Measurements from ENCODE around the gene GPC3.

Gene GPC3

GRCh38 chrX:133677123-133678063 lies 308.0 kb downstream of the GPC3 start:
- no CpG with 5 or more reads among the region's 6 CpGs for WGBS, 2 donors (ENCODE audit: extremely low coverage in 2 of 2, insufficient read length in 2 of 2, insufficient replicate concordance in 1 of 2)
- no peaks in the 10 kb centered on the region for H3K4me1 ChIP-seq (ENCODE audit: control insufficient read depth in 2 of 2, insufficient read depth in 1 of 2, low read depth in 1 of 2, low read length in 2 of 2)
- H3K23ac ChIP-seq (ENCODE audit: low read depth, low read length, poor library complexity) = no peak overlapping the region
- no peaks in the 10 kb centered on the region for H3K79me1 ChIP-seq (ENCODE audit: low read depth, low read length)
- DNase-seq (ENCODE audit: low spot score) = no peak
- no peak overlapping the region for H3K4me2 ChIP-seq (ENCODE audit: insufficient read depth, low read length, poor library complexity, severe bottlenecking)
- no peaks in the 10 kb centered on the region for H3K9me3 ChIP-seq (replicated peaks in 1 of 2; ENCODE audit: control insufficient read depth in 2 of 2, insufficient read depth in 1 of 2, low read depth in 1 of 2, low read length in 2 of 2)
- H2BK12ac ChIP-seq (ENCODE audit: low read length) = no peak overlapping the region
- H3K27me3 ChIP-seq (ENCODE audit: control insufficient read depth in 3 of 3, insufficient read depth in 3 of 3, low read depth in 1 of 3, low read length in 3 of 3) = peaks cover 0 to 3% (median 0%) of the 10 kb centered on the region in 3 experiments
- H2BK120ac ChIP-seq (ENCODE audit: low read depth, low read length) = no peak overlapping the region
- no peak overlapping the region for H2BK15ac ChIP-seq (ENCODE audit: low read length)
- no peak overlapping the region for H3K9ac ChIP-seq (ENCODE audit: low read depth, low read length, poor library complexity)
- no peak overlapping the region for H4K91ac ChIP-seq (ENCODE audit: low read depth, low read length, poor library complexity)
- no peak overlapping the region for H3K18ac ChIP-seq (ENCODE audit: low read length)
- no peak overlapping the region for H3K4ac ChIP-seq (ENCODE audit: low read length)
- no peak overlapping the region for H3K27ac ChIP-seq (replicated peaks; ENCODE audit: low read length)
- no peak overlapping the region for H2BK5ac ChIP-seq (ENCODE audit: low read length)
- H3K36me3 ChIP-seq (replicated peaks in 1 of 2; ENCODE audit: control insufficient read depth in 2 of 2, insufficient read depth in 2 of 2, low read length in 2 of 2) = no peaks in the 10 kb centered on the region
- H3K4me3 ChIP-seq (ENCODE audit: low read length in 2 of 2) = no peak overlapping the region
- H3K14ac ChIP-seq (ENCODE audit: low read length) = no peak overlapping the region
- H2AFZ ChIP-seq (ENCODE audit: low read length) = no peak overlapping the region
- H2AK5ac ChIP-seq (ENCODE audit: low read depth, low read length) = no peak overlapping the region
- H4K8ac ChIP-seq (ENCODE audit: low read depth, low read length) = no peak overlapping the region

- Histone ChIP-seq H2AFZ (ENCODE audit: low read length) (no peak overlapping the region), H3K4me3 (ENCODE audit: low read length in 2 of 2) (no peak overlapping the region), H3K27me3 (ENCODE audit: control insufficient read depth in 3 of 3, insufficient read depth in 3 of 3, low read depth in 1 of 3, low read length in 3 of 3) (peaks cover 0 to 3% (median 0%) of the 10 kb centered on the region in 3 experiments), H2BK15ac (ENCODE audit: low read length) (no peak overlapping the region), H3K36me3 (replicated peaks in 1 of 2; ENCODE audit: control insufficient read depth in 2 of 2, insufficient read depth in 2 of 2, low read length in 2 of 2) (no peaks in the 10 kb centered on the region), H2BK120ac (ENCODE audit: low read depth, low read length) (no peak overlapping the region), H2BK5ac (ENCODE audit: low read length) (no peak overlapping the region), H3K23ac (ENCODE audit: low read depth, low read length, poor library complexity) (no peak overlapping the region), H4K8ac (ENCODE audit: low read depth, low read length) (no peak overlapping the region), H2BK12ac (ENCODE audit: low read length) (no peak overlapping the region), H3K79me1 (ENCODE audit: low read depth, low read length) (no peaks in the 10 kb centered on the region), H3K9ac (ENCODE audit: low read depth, low read length, poor library complexity) (no peak overlapping the region), H3K14ac (ENCODE audit: low read length) (no peak overlapping the region), H3K4ac (ENCODE audit: low read length) (no peak overlapping the region), H2AK5ac (ENCODE audit: low read depth, low read length) (no peak overlapping the region), H3K18ac (ENCODE audit: low read length) (no peak overlapping the region), H3K9me3 (replicated peaks in 1 of 2; ENCODE audit: control insufficient read depth in 2 of 2, insufficient read depth in 1 of 2, low read depth in 1 of 2, low read length in 2 of 2) (no peaks in the 10 kb centered on the region), H3K27ac (replicated peaks; ENCODE audit: low read length) (no peak overlapping the region), H3K4me1 (ENCODE audit: control insufficient read depth in 2 of 2, insufficient read depth in 1 of 2, low read depth in 1 of 2, low read length in 2 of 2) (no peaks in the 10 kb centered on the region), H4K91ac (ENCODE audit: low read depth, low read length, poor library complexity) (no peak overlapping the region), H3K4me2 (ENCODE audit: insufficient read depth, low read length, poor library complexity, severe bottlenecking) (no peak overlapping the region)
- no CpG with 5 or more reads among the region's 1 CpG for WGBS, 2 donors (ENCODE audit: extremely low coverage in 2 of 2, insufficient read length in 2 of 2, insufficient replicate concordance in 1 of 2)
- no peak for DNase-seq (ENCODE audit: low spot score)
Observed at GRCh38 chrX:133676344-133677122, 308.9 kb downstream of the GPC3 start.

GRCh38 chrX:133674726-133675470 lies 310.5 kb downstream of the GPC3 start:
- H2AK5ac ChIP-seq (ENCODE audit: low read depth, low read length) = no peak overlapping the region
- no CpG with 5 or more reads among the region's 6 CpGs for WGBS, 2 donors (ENCODE audit: extremely low coverage in 2 of 2, insufficient read length in 2 of 2, insufficient replicate concordance in 1 of 2)
- no peak overlapping the region for H3K4me2 ChIP-seq (ENCODE audit: insufficient read depth, low read length, poor library complexity, severe bottlenecking)
- no peak overlapping the region for H3K14ac ChIP-seq (ENCODE audit: low read length)
- H2BK120ac ChIP-seq (ENCODE audit: low read depth, low read length) = no peak overlapping the region
- H3K27me3 ChIP-seq (ENCODE audit: control insufficient read depth in 3 of 3, insufficient read depth in 3 of 3, low read depth in 1 of 3, low read length in 3 of 3) = peaks cover 0 to 3% (median 0%) of the 10 kb centered on the region in 3 experiments
- H3K4me3 ChIP-seq (ENCODE audit: low read length in 2 of 2) = no peak overlapping the region
- no peak overlapping the region for H2BK12ac ChIP-seq (ENCODE audit: low read length)
- no peak overlapping the region for H4K91ac ChIP-seq (ENCODE audit: low read depth, low read length, poor library complexity)
- H3K9me3 ChIP-seq (replicated peaks in 1 of 2; ENCODE audit: control insufficient read depth in 2 of 2, insufficient read depth in 1 of 2, low read depth in 1 of 2, low read length in 2 of 2) = no peaks in the 10 kb centered on the region
- no peak overlapping the region for H4K8ac ChIP-seq (ENCODE audit: low read depth, low read length)
- no peaks in the 10 kb centered on the region for H3K79me1 ChIP-seq (ENCODE audit: low read depth, low read length)
- no peak overlapping the region for H2BK15ac ChIP-seq (ENCODE audit: low read length)
- no peak for DNase-seq (ENCODE audit: low spot score)
- H3K23ac ChIP-seq (ENCODE audit: low read depth, low read length, poor library complexity) = no peak overlapping the region
- H3K4ac ChIP-seq (ENCODE audit: low read length) = no peak overlapping the region
- H2AFZ ChIP-seq (ENCODE audit: low read length) = peak overlapping the region; percentile 56
- H3K9ac ChIP-seq (ENCODE audit: low read depth, low read length, poor library complexity) = no peak overlapping the region
- H2BK5ac ChIP-seq (ENCODE audit: low read length) = no peak overlapping the region
- no peaks in the 10 kb centered on the region for H3K36me3 ChIP-seq (replicated peaks in 1 of 2; ENCODE audit: control insufficient read depth in 2 of 2, insufficient read depth in 2 of 2, low read length in 2 of 2)
- no peaks in the 10 kb centered on the region for H3K4me1 ChIP-seq (ENCODE audit: control insufficient read depth in 2 of 2, insufficient read depth in 1 of 2, low read depth in 1 of 2, low read length in 2 of 2)
- no peak overlapping the region for H3K18ac ChIP-seq (ENCODE audit: low read length)
- no peak overlapping the region for H3K27ac ChIP-seq (replicated peaks; ENCODE audit: low read length)
